ENCODE data around the gene CHAF1A.

The CHAF1A gene

DNA sequence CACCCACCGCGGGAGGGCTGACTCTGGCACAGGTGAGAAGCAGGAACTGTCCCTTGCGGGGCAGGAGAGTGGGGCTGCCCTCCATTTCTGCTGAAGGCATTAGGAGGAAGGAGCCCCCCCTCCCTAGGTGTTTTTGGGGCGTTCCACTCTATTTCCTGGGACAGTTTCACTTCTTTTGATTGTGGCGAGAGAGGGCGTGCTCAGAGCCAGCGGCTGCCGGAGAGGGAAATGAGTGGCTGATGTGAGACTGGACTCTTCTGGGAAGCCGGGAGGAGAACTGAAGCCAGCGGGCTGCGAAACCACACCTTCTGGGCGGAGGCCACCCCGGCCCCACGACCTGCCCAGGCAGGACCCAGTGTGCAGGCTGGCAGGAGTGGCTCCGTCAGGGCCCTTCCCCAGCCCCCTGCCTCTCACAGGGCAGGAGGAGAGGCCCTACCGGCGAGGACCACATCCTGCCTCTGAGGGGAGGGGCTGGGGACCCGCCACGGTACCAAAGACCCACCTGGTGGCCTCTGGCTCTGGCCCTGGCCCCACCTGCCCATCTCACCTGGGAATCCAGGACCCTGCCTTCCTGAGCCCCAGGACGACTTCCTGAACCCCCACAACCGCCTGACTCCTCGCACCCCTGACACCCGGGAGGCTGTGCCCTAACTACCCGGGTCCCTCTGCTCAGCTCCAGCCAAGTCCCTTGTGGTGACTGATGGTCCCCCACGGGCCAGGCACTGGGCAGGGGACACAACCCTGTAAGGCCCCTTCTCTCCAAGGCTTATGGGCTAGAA is 33.1 kb upstream of the CHAF1A start:
- peaks cover 12% of the 10 kb centered on the region for H3K36me3 Mint-ChIP-seq (ENCODE audit: insufficient read depth)
- ATAC-seq (replicated peaks; ENCODE audit: extremely low read depth, poor library complexity, severe bottlenecking) (peak; percentile 71), DNase-seq (ENCODE audit: low spot score in 2 of 2) (peak; percentile 43 to 65)
- peak overlapping the region; percentile 91 for H3K27ac Mint-ChIP-seq (ENCODE audit: low read depth)
- no peaks in the 10 kb centered on the region for H3K9me3 Mint-ChIP-seq
- H3K4me3 Mint-ChIP-seq, result peak overlapping the region; percentile 86
- H3K4me1 Mint-ChIP-seq, result peaks cover 45% of the 10 kb centered on the region
- H3K27me3 Mint-ChIP-seq, result no peaks in the 10 kb centered on the region

DNA sequence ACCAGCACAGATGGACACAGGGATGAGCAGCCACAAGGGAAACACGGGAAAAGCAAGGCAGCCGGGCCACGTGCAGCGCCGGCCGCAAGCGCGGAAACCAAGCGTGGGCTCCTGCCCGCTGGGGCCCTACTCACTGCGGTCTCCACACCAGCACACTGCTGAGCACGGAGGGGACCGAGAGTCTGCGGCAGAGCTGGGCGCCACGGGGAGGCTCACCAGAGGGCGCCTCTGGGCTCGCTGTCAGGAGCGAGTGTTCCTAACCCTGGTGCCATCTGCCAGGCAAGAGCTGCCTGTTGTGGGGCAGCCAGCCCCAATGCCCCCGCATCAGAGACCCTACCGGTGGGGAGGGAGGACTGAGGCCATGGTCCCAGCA is 32.6 kb upstream of the CHAF1A start:
- Mint-ChIP-seq H3K4me3 (peak overlapping the region; percentile 86), H3K4me1 (peaks cover 45% of the 10 kb centered on the region), H3K27me3 (no peaks in the 10 kb centered on the region), H3K9me3 (no peaks in the 10 kb centered on the region), H3K27ac (ENCODE audit: low read depth) (peak overlapping the region; percentile 91), H3K36me3 (ENCODE audit: insufficient read depth) (peaks cover 8% of the 10 kb centered on the region)
- ATAC-seq (replicated peaks; ENCODE audit: extremely low read depth, poor library complexity, severe bottlenecking) (peak; percentile 78), DNase-seq (ENCODE audit: low spot score in 2 of 2) (peak; percentile 53 to 57)

DNA sequence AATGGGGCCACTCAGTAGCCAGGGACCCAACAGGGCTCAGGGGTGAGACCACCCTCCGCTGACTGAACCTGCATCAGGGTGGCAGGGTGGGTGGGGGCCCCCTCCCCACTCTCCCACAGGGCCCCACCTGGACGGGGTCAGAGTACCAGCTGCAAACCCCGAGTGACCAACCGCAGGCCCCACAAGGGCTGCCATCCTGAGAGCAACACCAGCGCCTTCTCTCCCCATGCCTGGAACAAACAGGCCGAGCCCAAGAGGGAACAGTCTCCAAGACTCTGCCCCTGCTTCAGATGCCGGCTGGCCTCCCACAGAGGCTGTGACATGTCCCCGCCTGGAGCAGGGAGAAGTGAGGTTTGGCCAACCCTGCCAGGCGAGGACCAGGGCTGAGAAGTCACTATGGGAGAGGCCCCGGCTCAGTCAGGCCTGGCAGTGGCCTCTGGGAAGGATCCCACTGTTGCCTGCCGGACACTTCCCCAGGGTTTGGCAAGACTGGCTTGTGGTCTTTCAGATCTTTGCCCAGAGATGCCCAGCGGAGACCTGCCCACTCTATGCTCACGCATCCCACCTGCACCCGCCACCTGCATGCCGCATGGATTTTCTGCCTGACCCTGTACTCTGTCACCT is 31.9 kb upstream of the CHAF1A start:
- peaks cover 7% of the 10 kb centered on the region for H3K36me3 Mint-ChIP-seq (ENCODE audit: insufficient read depth)
- H3K27me3 Mint-ChIP-seq, result no peaks in the 10 kb centered on the region
- H3K4me1 Mint-ChIP-seq, result peaks cover 45% of the 10 kb centered on the region
- no peaks in the 10 kb centered on the region for H3K9me3 Mint-ChIP-seq
- peak overlapping the region; percentile 86 for H3K4me3 Mint-ChIP-seq
- DNase-seq (ENCODE audit: low spot score in 2 of 2) (no peak), ATAC-seq (replicated peaks; ENCODE audit: extremely low read depth, poor library complexity, severe bottlenecking) (no peak)
- H3K27ac Mint-ChIP-seq (ENCODE audit: low read depth), result no peak overlapping the region

DNA sequence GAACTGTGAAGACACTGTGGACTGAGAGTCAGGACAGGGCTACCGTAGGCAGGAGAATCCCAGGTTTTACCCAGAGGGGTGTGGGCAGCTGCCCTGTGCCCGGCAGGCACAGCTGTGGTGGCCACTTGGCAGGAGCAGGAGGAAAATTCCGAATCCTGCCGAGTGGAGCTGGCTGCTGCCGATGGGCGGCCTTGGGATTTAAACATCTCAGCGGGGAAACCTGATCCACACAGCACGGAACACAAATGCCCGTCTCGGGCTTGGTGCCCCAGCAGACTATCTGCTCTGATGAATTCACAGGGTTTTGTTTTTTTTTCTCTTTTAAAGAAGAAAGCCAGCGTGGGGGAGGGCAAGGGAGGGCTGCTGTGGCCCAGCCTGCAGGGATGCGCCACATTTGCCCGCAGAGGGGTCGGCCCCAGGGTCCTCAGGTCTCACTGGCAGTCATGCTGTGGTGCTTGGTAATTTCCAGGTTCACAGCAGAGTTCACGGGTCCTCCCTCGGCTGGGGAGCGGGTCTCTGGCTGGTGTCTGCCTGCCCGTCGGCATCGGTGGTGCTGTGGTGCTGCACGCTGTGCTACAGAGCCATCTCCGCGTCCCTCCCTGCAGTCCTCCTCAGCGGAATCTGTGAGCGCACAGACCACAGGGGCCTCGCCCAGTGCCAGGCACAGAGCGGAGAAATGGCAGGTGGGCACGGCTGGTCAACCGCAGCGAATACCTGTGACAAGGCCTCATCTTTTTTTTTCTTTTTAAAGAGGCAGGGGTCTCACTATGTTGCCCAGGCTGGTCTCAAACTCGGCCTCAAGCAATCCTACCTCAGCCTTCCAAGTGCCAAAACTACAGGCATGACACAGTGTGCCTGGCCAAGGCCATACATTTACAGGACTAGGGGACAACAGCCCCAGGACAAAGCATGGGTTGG is 30.9 kb upstream of the CHAF1A start:
- Mint-ChIP-seq H3K4me1 (peaks cover 50% of the 10 kb centered on the region), H3K27ac (ENCODE audit: low read depth) (no peak overlapping the region), H3K9me3 (no peaks in the 10 kb centered on the region), H3K27me3 (no peaks in the 10 kb centered on the region), H3K36me3 (ENCODE audit: insufficient read depth) (peaks cover 7% of the 10 kb centered on the region), H3K4me3 (peak overlapping the region; percentile 86)
- DNase-seq (ENCODE audit: low spot score in 2 of 2) (no peak), ATAC-seq (replicated peaks; ENCODE audit: extremely low read depth, poor library complexity, severe bottlenecking) (no peak)

DNA sequence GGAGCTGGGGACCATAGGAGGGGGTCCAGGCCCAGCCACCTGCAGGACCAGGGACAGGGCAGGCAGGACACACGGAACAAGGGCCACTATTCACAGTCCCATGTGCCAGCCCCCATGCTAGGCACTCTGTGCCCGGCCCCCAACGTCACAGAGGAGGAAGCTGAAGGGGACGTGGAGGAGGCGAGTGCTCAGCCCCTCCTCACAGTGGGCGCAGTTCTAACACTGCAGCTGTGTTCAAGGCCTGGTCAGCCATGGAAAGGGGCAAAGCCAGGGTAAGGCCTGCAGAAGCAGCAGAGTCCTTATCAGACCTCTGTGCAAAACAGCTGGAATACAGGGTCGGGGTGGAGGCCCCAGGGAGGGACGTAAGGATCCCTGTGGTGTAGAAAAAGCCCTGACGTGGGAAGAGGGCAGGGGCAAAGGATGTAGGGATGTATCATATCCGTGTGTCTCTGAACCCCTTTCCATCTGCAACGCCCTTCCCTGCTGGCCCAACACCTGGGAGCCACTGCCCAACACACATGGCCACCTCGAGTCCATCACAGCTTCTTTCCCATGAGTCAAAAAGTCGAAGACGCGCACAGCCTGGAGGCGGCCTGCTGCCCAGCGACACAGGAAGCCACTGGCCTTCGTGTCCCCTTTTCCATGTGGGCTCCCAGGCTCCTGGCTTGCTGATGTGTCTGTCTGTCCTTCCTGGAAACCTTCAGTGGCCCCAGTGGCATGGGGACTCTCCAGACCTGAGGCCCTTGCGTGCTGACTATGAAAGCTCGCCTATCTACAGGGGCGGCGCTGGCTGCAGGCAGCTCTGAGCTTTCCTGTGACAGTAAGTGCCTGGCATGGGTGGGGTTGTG is 30.1 kb upstream of the CHAF1A start:
- Mint-ChIP-seq H3K4me1 (peaks cover 55% of the 10 kb centered on the region), H3K9me3 (no peaks in the 10 kb centered on the region), H3K36me3 (ENCODE audit: insufficient read depth) (peaks cover 7% of the 10 kb centered on the region), H3K27me3 (no peaks in the 10 kb centered on the region), H3K27ac (ENCODE audit: low read depth) (no peak overlapping the region), H3K4me3 (no peak overlapping the region)
- no peak for ATAC-seq (replicated peaks; ENCODE audit: extremely low read depth, poor library complexity, severe bottlenecking)
- no peak for DNase-seq (ENCODE audit: low spot score in 2 of 2)

DNA sequence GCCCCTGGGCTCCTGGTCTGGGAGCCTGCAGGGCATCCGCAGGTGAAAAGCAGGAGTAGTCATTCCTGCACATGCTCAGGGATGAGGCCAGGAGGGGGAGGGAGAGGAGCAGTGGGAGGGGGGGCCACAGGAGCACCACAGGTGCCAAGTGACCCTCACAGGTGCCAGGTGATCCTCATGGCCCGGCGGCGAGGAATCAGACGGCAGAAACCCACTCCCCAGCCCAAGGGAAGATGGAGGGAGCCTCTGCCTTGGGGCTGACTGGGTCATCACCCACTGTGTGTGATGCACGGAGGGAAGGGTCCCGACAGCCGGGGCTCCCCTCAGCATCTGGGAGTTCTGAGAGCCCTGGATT is 29.4 kb upstream of the CHAF1A start:
- no peak overlapping the region for H3K4me3 Mint-ChIP-seq
- no peak for ATAC-seq (replicated peaks; ENCODE audit: extremely low read depth, poor library complexity, severe bottlenecking)

DNA sequence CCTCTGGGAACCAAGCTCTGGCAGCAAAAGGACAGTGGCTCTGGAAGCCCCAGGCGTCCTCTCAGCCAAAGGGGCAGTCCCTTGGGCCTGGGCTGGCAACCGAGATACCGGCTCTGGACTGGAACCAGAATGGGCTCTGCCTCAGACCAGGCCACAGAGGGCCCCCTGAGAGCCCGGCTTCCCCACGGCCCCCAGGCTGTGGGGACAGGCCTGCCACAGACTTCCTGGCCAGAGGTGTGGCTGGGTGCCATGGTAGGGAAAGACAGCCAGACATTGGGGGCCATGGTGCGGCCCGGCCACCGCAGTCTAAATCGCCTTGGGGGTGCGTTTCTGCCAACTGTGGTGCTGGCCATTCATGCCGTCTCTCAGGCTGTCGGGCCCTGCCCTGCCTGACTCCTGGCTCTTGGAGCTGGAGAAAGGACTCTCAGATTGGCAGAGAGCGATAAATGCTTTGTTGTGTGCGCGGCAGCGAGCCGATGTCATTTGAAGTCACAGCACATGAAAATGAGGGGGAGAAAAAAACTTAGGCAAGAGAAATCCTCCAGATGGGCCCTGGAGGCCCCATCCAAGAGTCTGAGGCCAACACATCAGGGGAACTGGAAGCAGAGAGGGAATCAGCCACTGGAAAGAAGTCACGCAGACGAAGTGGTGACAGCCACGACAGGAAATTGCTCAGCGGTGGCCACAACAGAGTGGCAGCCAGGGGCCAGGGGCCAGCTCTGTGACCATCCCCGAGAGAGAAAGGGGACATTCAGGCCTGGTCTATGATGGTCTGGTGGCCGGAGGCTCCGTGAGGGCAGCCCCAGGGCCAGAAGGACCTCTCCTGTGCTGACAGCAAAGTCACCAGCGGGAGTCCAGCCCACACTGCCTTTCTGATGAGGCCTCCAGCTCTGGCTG is 28.6 kb upstream of the CHAF1A start:
- H3K4me1 Mint-ChIP-seq, result peaks cover 54% of the 10 kb centered on the region

More for the DNA sequence above, 29.4 kb upstream of the CHAF1A start:
- DNase-seq (ENCODE audit: low spot score in 2 of 2), result no peak
- Mint-ChIP-seq H3K9me3 (no peaks in the 10 kb centered on the region), H3K4me1 (peaks cover 55% of the 10 kb centered on the region), H3K27me3 (no peaks in the 10 kb centered on the region), H3K36me3 (ENCODE audit: insufficient read depth) (peaks cover 5% of the 10 kb centered on the region), H3K27ac (ENCODE audit: low read depth) (no peak overlapping the region)

DNA sequence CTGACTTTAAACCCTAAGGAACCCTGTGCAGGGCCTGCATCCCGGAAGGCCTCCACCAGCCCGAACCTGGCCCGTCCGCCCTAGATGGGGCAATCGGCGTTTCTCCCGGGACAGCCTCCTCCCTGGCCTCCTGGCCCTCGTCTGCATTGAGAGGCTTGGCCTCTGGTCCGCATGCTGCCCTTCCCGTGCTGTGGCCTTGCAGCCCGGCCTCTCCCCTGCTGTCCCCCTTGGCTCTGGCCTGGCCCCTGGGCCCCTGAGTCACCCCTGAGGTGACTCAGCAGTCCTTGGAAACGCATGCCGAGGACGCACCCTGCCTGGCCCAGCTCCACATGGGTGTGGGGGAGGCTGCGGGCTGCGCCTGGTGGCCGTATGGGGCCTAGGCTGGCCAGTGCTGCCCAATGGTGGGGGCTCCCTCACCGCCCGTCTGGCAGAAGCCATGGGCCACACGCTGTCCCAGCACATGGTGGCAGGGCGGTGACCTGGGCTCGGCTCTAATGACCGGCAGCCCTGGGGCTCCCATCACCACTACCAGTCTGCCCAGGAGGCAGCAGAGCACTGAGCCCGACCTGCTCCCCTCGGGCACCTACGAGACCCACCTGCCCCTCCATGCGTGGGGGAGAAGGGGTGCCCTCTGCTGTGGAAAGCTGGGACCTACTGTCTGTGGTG is 27.8 kb upstream of the CHAF1A start:
- H3K27ac Mint-ChIP-seq (ENCODE audit: low read depth), result no peak overlapping the region
- no peaks in the 10 kb centered on the region for H3K27me3 Mint-ChIP-seq
- no peaks in the 10 kb centered on the region for H3K9me3 Mint-ChIP-seq
- H3K4me3 Mint-ChIP-seq, result no peak overlapping the region
- H3K4me1 Mint-ChIP-seq, result peaks cover 54% of the 10 kb centered on the region
- ATAC-seq (replicated peaks; ENCODE audit: extremely low read depth, poor library complexity, severe bottlenecking) (no peak), DNase-seq (ENCODE audit: low spot score in 2 of 2) (no peak)
- peaks cover 4% of the 10 kb centered on the region for H3K36me3 Mint-ChIP-seq (ENCODE audit: insufficient read depth)

More for the DNA sequence above, 28.6 kb upstream of the CHAF1A start:
- no peak overlapping the region for H3K4me3 Mint-ChIP-seq
- DNase-seq (ENCODE audit: low spot score in 2 of 2) (no peak), ATAC-seq (replicated peaks; ENCODE audit: extremely low read depth, poor library complexity, severe bottlenecking) (no peak)
- H3K27me3 Mint-ChIP-seq, result no peaks in the 10 kb centered on the region
- H3K9me3 Mint-ChIP-seq, result no peaks in the 10 kb centered on the region
- H3K36me3 Mint-ChIP-seq (ENCODE audit: insufficient read depth), result peaks cover 3% of the 10 kb centered on the region
- H3K27ac Mint-ChIP-seq (ENCODE audit: low read depth), result no peak overlapping the region

DNA sequence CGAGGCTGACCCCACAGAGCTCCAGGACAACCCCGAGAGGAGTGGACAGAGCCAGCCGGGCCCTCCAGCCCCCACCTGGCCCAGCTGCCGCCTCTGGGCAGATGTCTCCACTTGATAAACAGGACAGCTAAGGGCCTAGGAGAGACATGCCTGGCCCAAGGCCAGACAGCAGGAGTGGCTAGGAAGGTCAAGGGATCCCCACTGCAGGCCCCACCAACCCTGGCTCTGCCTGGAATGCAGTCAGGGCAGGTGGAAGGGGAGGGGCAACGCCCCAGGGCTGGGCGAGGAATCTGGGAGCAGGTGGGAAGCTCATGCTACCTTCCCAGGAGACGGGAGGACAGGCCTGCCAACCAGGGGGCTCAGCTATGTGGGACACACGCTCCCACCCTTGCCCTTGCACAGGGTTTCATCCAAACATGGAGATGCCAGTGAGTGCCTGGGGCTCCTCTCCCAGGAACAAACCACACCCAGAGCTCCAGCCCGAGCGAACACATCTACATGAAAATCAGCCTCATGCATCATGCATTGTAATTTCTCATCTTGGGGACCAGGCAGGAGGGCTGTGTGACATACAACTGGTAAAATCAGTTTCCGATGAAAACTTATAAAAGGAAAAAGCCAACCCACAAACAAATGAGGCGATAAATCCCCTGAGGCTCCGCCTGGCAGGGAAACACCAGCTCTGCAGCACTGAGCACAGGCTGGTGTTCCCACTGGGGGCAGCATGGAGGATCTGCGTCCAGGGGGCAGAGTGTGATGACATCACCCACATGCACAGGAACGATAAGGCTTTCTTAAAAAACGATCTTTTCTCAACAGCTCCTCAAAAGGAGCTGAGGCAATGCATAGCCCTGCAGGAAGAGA is 27.0 kb upstream of the CHAF1A start:
- ATAC-seq (replicated peaks; ENCODE audit: extremely low read depth, poor library complexity, severe bottlenecking), result no peak
- Mint-ChIP-seq H3K27ac (ENCODE audit: low read depth) (no peak overlapping the region), H3K9me3 (no peaks in the 10 kb centered on the region), H3K36me3 (ENCODE audit: insufficient read depth) (peaks cover 4% of the 10 kb centered on the region), H3K4me3 (no peak overlapping the region), H3K27me3 (no peaks in the 10 kb centered on the region), H3K4me1 (peaks cover 56% of the 10 kb centered on the region)
- no peak for DNase-seq (ENCODE audit: low spot score in 2 of 2)

DNA sequence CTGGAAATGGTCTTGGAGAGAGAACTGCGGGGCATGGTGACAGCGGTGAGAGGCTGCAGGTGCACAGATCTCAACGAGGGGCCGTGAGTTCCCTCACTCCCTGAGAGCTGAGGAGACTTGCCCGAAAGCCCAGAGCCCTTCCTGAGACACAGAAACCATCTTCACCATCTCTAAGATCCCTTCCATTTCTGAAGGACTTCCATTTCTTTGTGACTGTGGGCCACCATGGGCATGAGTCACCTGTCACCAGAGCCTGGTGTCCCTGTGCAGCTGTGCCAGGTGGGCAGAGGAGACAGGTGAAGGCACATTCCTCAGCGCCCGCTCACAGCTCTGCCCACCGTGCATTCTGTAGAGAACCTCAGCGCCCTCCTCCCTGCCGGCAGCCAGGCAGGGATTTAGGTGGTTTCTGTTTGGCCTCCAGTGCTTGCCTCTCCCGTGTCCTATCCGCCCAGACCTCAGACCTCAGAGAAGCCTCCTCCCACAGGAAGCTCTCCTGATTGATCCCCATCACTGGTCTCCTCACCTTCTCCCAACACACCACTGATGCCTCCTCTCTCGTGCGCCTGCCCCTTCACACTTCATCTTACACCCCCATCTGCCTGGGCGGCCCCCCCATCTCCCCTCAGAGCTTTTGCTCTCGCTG is 26.3 kb upstream of the CHAF1A start:
- no peaks in the 10 kb centered on the region for H3K9me3 Mint-ChIP-seq
- ATAC-seq (replicated peaks; ENCODE audit: extremely low read depth, poor library complexity, severe bottlenecking), result no peak
- H3K4me3 Mint-ChIP-seq, result no peak overlapping the region
- no peaks in the 10 kb centered on the region for H3K27me3 Mint-ChIP-seq
- H3K4me1 Mint-ChIP-seq, result peaks cover 56% of the 10 kb centered on the region
- no peak for DNase-seq (ENCODE audit: low spot score in 2 of 2)
- peaks cover 6% of the 10 kb centered on the region for H3K36me3 Mint-ChIP-seq (ENCODE audit: insufficient read depth)
- H3K27ac Mint-ChIP-seq (ENCODE audit: low read depth), result peak overlapping the region; percentile 5

Data from central memory CD8-positive, alpha-beta T cell (primary cell).